ENCODE data around the gene MAST2. TPM values are rescaled to one million over a fixed set of nuclear protein-coding genes. Genes with fewer than 3 reads are reported as not detected.

Gene MAST2
- total and polyA plus RNA-seq, 9 of the 15 experiments (the other 6 are each of a cell fraction or from before 2014, with no cell fraction given), result 0.73 to 32.0 (median 17.8) TPM

DNA sequence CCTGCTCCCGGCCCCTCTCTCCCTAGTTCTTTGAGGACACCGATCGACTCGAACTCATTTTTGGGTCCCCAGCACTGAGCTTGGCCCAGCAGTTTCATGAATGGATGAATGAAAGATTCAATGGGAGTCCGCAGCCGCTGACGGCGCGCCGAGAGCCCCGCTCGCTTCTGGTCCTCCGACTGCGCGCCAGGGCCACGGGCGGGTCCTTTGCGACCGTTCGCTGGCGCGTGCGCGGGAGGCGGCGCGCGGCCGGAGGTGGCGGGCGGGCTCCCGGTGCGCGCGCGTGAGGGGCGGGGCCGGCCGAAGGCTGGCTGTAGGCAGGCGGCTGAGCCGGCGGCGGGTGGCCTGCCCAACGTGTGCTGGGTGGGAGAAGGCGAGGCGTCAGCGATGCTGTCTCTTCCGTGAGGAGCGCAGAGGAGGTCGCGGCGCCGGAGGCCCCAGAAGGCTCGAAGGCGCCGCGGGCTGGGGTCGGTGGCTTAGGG is at the start of gene MAST2 (continued):
- TF ChIP-seq, protein P1, sequence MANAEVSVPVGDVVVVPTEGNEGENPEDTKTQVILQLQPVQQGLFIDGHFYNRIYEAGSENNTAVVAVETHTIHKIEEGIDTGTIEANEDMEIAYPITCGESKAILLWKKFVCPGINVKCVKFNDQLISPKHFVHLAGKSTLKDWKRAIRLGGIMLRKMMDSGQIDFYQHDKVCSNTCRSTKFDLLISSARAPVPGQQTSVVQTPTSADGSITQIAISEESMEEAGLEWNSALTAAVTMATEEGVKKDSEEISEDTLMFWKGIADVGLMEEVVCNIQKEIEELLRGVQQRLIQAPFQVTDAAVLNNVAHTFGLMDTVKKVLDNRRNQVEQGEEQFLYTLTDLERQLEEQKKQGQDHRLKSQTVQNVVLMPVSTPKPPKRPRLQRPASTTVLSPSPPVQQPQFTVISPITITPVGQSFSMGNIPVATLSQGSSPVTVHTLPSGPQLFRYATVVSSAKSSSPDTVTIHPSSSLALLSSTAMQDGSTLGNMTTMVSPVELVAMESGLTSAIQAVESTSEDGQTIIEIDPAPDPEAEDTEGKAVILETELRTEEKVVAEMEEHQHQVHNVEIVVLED (CRISPR knock-in tag; IDR thresholded peaks at IDR 0.05), result peak; percentile 76
- TF ChIP-seq GABPB1 (CRISPR knock-in tag; IDR thresholded peaks at IDR 0.05) (peak; percentile 62; the same call in 1 of the 2 replicates), TAF1 (IDR thresholded peaks at IDR 0.05; ENCODE audit: control insufficient read depth, extremely low read depth, insufficient read depth, low read length, severe bottlenecking) (peak; percentile 85), CREB1 (IDR thresholded peaks at IDR 0.05) (peak; percentile 30; the same call in 1 of the 2 replicates), CREB1 (CRISPR knock-in tag; IDR thresholded peaks at IDR 0.05) (no peak), RCOR1 (IDR thresholded peaks at IDR 0.05; ENCODE audit: borderline replicate concordance in 1 of 2, low read depth in 2 of 2, low read length in 2 of 2) (peak in 1 of 2 experiments; percentile 18; a peak in 1 of 4 replicates), GATAD2A (IDR thresholded peaks at IDR 0.05) (no peak), ZBED1 (IDR thresholded peaks at IDR 0.05) (0 out of 2 replicates have a peak, but pooled peaks have one; percentile 16), ZNF766 (CRISPR knock-in tag; conservative IDR thresholded peaks at IDR 0.05) (peak; percentile 73), CCNT2 (IDR thresholded peaks at IDR 0.05; ENCODE audit: borderline replicate concordance, extremely low read depth, insufficient read length, low read depth, low read length) (peak; percentile 81), KAT8 (IDR thresholded peaks at IDR 0.05; ENCODE audit: low read depth) (no peak), HDAC8 (tag; IDR thresholded peaks at IDR 0.05) (no peak), CHD1 (IDR thresholded peaks at IDR 0.05; ENCODE audit: low read length) (peak; percentile 57), NFYB (IDR thresholded peaks at IDR 0.05; ENCODE audit: extremely low read depth, insufficient read length) (no peak), CXXC5 (CRISPR knock-in tag; IDR thresholded peaks at IDR 0.05) (peak; percentile 91), SMAD4 (CRISPR knock-in tag; conservative IDR thresholded peaks at IDR 0.05) (no peak; the same call in 1 of the 2 replicates), KDM5B (IDR thresholded peaks at IDR 0.05; ENCODE audit: insufficient replicate concordance, low read depth, low read length) (peak; percentile 87), YY1 (IDR thresholded peaks at IDR 0.05; ENCODE audit: borderline replicate concordance in 1 of 3, control insufficient read depth in 1 of 3, extremely low read depth in 1 of 3, insufficient read depth in 3 of 3, insufficient read length in 1 of 3, insufficient replicate concordance in 2 of 3, low read depth in 1 of 3, low read length in 2 of 3) (peak in 1 of 3 experiments; percentile 68), TBL1XR1 (IDR thresholded peaks at IDR 0.05; ENCODE audit: low read length in 2 of 2) (no peak), ETV1 (tag; conservative IDR thresholded peaks at IDR 0.05; ENCODE audit: low read depth) (no peak), ESRRA (IDR thresholded peaks at IDR 0.05; ENCODE audit: borderline replicate concordance, low read depth) (0 out of 2 replicates have a peak, but pooled peaks have one; percentile 5), FOXJ3 (CRISPR knock-in tag; IDR thresholded peaks at IDR 0.05) (no peak)
- TF ChIP-seq, protein P2, sequence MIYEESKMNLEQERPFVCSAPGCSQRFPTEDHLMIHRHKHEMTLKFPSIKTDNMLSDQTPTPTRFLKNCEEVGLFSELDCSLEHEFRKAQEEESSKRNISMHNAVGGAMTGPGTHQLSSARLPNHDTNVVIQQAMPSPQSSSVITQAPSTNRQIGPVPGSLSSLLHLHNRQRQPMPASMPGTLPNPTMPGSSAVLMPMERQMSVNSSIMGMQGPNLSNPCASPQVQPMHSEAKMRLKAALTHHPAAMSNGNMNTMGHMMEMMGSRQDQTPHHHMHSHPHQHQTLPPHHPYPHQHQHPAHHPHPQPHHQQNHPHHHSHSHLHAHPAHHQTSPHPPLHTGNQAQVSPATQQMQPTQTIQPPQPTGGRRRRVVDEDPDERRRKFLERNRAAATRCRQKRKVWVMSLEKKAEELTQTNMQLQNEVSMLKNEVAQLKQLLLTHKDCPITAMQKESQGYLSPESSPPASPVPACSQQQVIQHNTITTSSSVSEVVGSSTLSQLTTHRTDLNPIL (CRISPR knock-in tag; IDR thresholded peaks at IDR 0.05), result no peak
- TF ChIP-seq, protein P3, sequence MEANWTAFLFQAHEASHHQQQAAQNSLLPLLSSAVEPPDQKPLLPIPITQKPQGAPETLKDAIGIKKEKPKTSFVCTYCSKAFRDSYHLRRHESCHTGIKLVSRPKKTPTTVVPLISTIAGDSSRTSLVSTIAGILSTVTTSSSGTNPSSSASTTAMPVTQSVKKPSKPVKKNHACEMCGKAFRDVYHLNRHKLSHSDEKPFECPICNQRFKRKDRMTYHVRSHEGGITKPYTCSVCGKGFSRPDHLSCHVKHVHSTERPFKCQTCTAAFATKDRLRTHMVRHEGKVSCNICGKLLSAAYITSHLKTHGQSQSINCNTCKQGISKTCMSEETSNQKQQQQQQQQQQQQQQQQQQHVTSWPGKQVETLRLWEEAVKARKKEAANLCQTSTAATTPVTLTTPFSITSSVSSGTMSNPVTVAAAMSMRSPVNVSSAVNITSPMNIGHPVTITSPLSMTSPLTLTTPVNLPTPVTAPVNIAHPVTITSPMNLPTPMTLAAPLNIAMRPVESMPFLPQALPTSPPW (CRISPR knock-in tag; IDR thresholded peaks at IDR 0.05), result peak; percentile 80
